ENCODE data around the gene SPINK6. TPM values are rescaled to one million over a fixed set of nuclear protein-coding genes. Genes with fewer than 3 reads are reported as not detected.

SPINK6 gene
- total RNA-seq, 4 donors from 2014 or later, result not detected

DNA sequence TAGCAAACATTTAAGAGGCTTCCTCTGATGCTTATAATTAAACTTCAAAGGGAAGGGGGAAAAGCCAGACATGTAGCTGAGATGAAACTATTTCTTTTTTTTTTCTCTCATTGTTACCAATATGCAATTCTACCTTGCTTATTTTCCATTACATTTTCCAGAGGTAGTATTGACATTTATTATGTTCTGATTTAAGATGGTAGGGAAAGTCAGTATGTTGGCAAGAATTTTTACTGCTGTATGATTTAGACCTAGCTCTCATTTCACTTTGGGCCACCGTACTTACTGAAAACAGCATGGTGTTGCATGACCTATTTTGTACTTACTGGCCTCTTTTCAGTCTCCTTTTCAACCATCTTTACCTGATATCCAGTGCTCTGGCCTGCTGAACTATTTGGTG, 9.6 kb upstream of the SPINK6 start:
- Histone ChIP-seq H3K4me1 (no peaks in the 10 kb centered on the region), H3K9me3 (no peaks in the 10 kb centered on the region), H3K36me3 (no peaks in the 10 kb centered on the region), H3K4me3 (no peak overlapping the region), H3K27ac (no peak overlapping the region), H3K27me3 (no peaks in the 10 kb centered on the region)
- ATAC-seq, result no peak
- TF ChIP-seq CTCF (IDR thresholded peaks at IDR 0.05 in 4 of 5, conservative IDR thresholded peaks at IDR 0.05 in 1 of 5) (no peak), POLR2A (IDR thresholded peaks at IDR 0.05) (no peak)
- intact Hi-C loops (cut with DNase I; ENCODE audit: low total_unique reads) (no loop called here), in situ Hi-C loops (cut with MboI; ENCODE audit: low sequenced_read_pairs in 4 of 4) (loop anchor here in 1 of 4 donors (25.0 kb wide), 1 partner anchor 919 kb away; no protein-coding TSS in a partner anchor)
- no peak for DNase-seq

DNA sequence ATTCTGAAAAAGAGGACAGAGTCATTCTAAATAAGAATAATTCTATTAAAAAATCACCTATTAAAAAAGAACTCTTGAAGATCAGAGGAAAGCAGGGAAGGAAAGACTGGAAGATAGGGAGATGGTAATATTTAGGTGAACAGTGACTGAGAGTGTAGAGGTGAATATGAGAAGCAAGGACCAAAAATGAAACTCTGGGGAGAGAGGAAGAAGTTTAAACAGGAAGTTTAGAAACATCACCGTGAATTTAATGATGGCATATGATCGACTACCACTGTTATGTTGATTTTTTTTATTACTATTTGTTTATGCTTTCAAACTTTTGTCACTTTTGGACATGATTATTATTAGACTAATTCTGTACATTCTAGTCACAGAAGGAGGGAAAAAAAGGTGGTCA, 1.7 kb upstream of the SPINK6 start:
- Histone ChIP-seq H3K4me1 (no peaks in the 10 kb centered on the region), H3K27me3 (no peaks in the 10 kb centered on the region), H3K36me3 (no peaks in the 10 kb centered on the region), H3K9me3 (no peaks in the 10 kb centered on the region), H3K4me3 (no peak overlapping the region), H3K27ac (no peak overlapping the region)
- DNase-seq, result no peak
- ATAC-seq, result no peak
- intact Hi-C loops (cut with DNase I; ENCODE audit: low total_unique reads) (no loop called here), in situ Hi-C loops (cut with MboI; ENCODE audit: low sequenced_read_pairs in 4 of 4) (no loop called here)
- TF ChIP-seq POLR2A (IDR thresholded peaks at IDR 0.05) (no peak), CTCF (IDR thresholded peaks at IDR 0.05 in 4 of 5, conservative IDR thresholded peaks at IDR 0.05 in 1 of 5) (no peak)

DNA sequence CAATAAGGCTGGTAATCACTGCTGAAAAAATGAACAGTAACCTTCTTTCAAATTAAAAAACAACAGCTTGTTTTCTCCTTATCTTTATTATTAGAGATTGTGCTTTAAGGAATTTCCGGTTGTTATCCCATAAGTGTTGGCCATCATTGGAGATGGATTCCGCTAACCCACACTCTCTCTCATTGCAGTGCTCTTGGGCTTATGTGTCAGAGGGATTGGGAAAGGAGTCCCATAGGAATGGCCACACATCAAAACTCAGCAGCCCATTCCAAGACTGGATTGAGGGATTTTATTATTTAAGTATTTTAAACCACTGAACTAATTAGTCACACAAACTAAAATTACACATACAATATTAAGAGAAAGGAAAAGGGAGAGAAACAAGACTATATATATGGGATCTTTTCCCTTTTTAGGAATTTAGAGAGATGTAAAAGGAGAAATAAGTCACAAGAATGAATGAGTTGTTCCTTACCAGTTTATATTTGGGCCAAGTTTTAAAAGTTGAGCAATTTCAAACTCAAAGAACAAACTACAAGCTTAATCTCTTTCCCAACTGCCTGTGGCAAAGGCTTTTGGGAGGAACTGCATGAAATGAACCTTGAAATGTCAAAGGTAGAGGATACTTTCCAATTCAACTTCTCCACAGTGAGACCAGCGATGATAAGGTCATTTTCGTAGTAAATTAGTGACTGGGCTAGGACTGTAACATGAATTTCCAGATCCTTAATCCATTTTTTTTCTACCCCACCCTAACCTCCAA, 2.4 kb downstream of the SPINK6 start:
- intact Hi-C loops (cut with DNase I; ENCODE audit: low total_unique reads), result no loop called here
- no peaks in the 10 kb centered on the region for H3K9me3 ChIP-seq
- no peaks in the 10 kb centered on the region for H3K36me3 ChIP-seq
- DNase-seq, result no peak
- H3K27me3 ChIP-seq, result no peaks in the 10 kb centered on the region
- in situ Hi-C loops (cut with MboI; ENCODE audit: low sequenced_read_pairs in 4 of 4), result no loop called here
- H3K4me3 ChIP-seq, result no peak overlapping the region
- peak in 1 of 2 donors; percentile 62 for ATAC-seq
- TF ChIP-seq CTCF (IDR thresholded peaks at IDR 0.05 in 4 of 5, conservative IDR thresholded peaks at IDR 0.05 in 1 of 5) (no peak), POLR2A (IDR thresholded peaks at IDR 0.05) (no peak)
- no peak overlapping the region for H3K27ac ChIP-seq
- no peaks in the 10 kb centered on the region for H3K4me1 ChIP-seq

DNA sequence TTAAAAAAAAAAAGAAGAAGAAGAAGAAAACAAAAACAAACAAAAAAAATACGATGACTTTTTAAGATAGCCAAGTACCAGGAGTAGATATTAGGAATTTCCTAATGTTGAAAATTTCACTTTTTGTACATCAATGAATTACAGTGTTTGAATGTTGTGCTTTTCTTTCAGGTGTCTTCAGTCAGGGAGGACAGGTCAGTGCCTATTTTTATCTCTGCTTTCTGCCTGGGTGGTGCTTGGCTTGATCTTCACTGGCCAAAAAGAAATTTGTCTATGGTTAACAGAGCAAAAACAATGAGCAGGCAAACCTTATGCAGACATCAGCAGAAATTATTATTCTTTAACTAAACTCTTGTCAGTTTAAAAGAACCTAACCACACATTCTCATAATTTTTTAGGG, 3.0 kb downstream of the SPINK6 start:
- Histone ChIP-seq H3K36me3 (no peaks in the 10 kb centered on the region), H3K27me3 (no peaks in the 10 kb centered on the region), H3K27ac (no peak overlapping the region), H3K4me1 (no peaks in the 10 kb centered on the region), H3K4me3 (no peak overlapping the region), H3K9me3 (no peaks in the 10 kb centered on the region)
- ATAC-seq (no peak), DNase-seq (no peak)
- in situ Hi-C loops (cut with MboI; ENCODE audit: low sequenced_read_pairs in 4 of 4), result no loop called here
- TF ChIP-seq POLR2A (IDR thresholded peaks at IDR 0.05), result no peak
- TF ChIP-seq CTCF (IDR thresholded peaks at IDR 0.05 in 4 of 5, conservative IDR thresholded peaks at IDR 0.05 in 1 of 5), result no peak
- intact Hi-C loops (cut with DNase I; ENCODE audit: low total_unique reads), result no loop called here

DNA sequence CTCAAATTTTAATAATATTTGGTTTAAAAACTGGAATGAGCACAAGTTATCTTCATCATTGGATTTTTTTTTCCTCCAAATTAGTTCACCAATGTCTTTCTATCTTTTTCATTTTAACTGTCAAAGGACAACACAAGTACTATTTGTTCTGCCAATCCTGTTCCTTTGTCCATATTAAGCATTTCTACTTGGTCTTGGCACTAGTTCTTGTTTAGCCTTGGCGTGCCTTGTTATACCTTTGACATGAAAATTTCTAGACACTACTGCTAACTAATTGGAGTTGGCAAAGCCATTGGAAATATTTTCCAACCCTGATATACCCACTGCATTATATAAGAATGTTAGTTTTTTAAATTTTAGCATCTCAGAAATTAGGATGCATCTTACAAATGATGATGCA, 3.8 kb downstream of the SPINK6 start:
- in situ Hi-C loops (cut with MboI; ENCODE audit: low sequenced_read_pairs in 4 of 4) (no loop called here), intact Hi-C loops (cut with DNase I; ENCODE audit: low total_unique reads) (no loop called here)
- Histone ChIP-seq H3K4me1 (no peaks in the 10 kb centered on the region), H3K4me3 (no peak overlapping the region), H3K27ac (no peak overlapping the region), H3K27me3 (no peaks in the 10 kb centered on the region), H3K9me3 (no peaks in the 10 kb centered on the region), H3K36me3 (no peaks in the 10 kb centered on the region)
- DNase-seq (no peak), ATAC-seq (no peak)
- TF ChIP-seq CTCF (IDR thresholded peaks at IDR 0.05 in 4 of 5, conservative IDR thresholded peaks at IDR 0.05 in 1 of 5), result no peak
- no peak for TF ChIP-seq POLR2A (IDR thresholded peaks at IDR 0.05)

All from gastrocnemius medialis (tissue), 4 donors.